ENCODE data around the gene PGP. TPM values are rescaled to one million over a fixed set of nuclear protein-coding genes. Genes with fewer than 3 reads are reported as not detected.

The PGP gene
- total RNA-seq, 1 donor from 2014 or later, result 11.8 TPM

GRCh38 chr16:2200313-2200712 is 14.3 kb downstream of the PGP start:
- DNase-seq (ENCODE audit: low spot score), result no peak

GRCh38 chr16:2199621-2200139 is 15.0 kb downstream of the PGP start:
- no peak for DNase-seq (ENCODE audit: low spot score)

GRCh38 chr16:2199095-2199494 is 15.5 kb downstream of the PGP start:
- no peak for DNase-seq (ENCODE audit: low spot score)

DNA sequence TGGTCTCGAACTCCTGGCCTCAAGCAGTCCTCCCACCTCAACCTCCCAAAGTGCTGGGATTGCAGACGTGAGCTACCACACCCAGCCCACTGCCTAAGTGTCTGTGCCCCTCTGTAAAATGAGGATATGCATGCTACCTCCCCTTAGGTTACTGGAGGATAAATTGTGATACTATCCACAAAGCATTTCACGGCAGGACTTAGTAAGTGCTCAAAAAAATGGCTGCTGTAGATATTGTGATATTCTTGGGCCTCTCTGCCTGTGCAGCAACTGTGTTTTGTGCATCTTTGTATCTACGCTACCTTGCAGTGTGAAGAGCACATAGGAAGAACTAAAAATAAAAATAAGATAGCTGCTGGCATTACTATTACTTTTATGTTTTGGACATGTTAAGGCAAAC is 16.4 kb downstream of the PGP start:
- DNase-seq (ENCODE audit: low spot score), result no peak

DNA sequence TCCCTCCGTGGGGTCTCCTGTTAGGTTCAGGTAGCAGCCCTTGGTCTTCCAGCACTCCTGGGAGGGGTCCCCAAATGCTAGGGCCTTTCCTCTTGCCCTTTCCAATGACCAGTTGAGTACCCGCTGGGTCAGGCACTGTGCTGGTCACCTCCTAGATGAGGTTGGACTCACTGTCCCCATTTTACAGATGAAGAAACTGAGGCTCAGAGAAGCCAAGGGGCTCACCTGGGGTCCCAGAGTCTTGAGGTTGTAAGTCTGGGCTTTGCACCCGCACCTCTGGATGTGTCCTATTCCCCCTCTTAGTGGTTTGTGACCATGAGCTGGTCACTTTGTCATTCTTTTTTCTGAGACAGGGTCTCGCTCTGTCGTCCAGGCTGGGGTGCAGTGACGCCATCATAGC is 16.9 kb downstream of the PGP start:
- DNase-seq (ENCODE audit: low spot score), result no peak

DNA sequence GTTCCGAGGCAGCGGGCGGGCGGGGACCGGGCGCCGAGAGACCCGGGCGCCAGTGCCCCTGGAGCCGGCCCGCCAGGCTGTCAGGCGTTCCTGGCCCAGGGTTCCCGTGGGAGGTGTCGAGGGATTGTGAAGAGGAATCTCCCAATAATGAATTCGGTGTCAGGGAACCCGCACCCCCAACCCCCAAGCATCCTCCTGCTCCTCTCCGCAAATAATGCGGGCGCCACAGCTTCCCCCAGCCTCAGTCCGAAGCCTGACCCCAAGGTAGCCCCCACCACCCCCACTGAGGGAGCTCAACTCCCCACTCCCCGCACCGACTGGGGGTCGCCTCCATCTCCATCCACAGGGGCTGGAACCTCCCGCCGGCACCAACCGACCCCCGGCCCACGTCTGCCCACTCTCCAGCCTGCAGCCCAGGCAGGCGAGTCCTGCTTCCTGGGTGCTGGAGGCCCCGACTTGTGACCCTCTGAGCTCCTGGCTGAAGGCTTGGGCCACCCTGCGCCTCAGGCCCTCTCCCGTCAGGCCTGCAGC is 17.6 kb downstream of the PGP start:
- DNase-seq (ENCODE audit: low spot score), result no peak

GRCh38 chr16:2196162-2196980 is 18.3 kb downstream of the PGP start, which contains the start of gene CASKIN1:
TSS of gene CASKIN1 (minus strand) at chr16:2196605. CDS start at chr16:2196432, 173 bp downstream.
- no peak for DNase-seq (ENCODE audit: low spot score)

GRCh38 chr16:2195322-2196161 is 19.1 kb downstream of the PGP start:
- no peak for DNase-seq (ENCODE audit: low spot score)

DNA sequence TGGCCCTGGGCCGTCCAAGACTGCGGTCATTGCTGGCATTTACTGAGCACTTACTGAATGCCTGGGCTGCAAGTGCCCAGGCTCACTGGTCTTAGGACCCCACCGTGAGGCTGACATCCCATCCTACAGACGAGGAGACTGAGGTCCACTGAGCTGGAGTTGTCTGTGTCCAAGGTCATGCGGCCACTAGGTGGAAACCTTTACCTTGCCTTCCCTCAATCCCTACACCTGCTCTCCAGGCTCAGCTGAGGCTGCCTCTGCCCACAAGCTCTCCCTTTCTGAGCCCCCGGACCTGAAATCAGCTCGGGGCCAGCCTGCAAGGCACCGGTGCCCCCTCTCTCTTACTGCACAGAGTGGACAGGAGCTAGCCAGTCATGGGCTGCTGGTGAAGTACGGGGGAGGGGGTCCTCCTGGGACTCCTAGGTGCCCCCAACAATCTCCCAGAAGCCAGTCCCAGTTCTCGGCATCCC is 19.8 kb downstream of the PGP start:
- no peak for DNase-seq (ENCODE audit: low spot score)

DNA sequence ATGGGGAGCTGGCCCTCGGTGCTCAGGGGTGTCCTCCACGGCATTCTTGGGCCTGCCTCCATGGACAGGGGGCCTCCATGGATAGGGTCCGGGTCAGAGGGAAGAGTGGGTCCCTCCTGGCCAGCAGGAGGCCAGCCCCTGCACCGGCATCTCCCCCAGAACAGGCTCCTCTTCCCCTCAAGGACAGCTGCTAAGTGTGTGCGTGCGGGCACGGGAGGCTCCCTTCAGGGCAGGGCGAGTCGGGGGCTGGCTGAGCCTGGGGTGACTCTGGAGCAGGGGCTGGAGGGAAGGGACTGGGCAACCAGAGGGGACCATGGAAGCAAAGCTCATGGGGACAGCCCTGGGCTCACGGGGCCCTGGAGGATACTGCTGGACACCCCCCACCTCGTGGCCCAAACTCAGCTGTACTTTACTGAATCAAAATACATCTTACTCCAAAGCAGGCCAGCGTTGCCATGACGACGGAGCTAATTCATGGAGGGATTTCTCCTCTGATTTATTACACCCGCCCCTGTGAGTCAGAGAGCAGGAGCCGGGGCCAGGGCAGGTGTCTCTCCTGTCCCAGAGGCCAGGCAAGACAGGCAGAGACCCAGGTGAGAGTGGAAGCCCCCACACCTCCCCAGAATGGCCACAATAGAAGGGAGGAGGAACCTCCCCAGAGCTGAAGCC is 20.3 kb downstream of the PGP start:
- no peak for DNase-seq (ENCODE audit: low spot score)

- no peak for DNase-seq (ENCODE audit: low spot score)
Measured at GRCh38 chr16:2191446-2191706, 23.3 kb downstream of the PGP start.

GRCh38 chr16:2190659-2191445 is 23.8 kb downstream of the PGP start:
- DNase-seq (ENCODE audit: low spot score), result no peak

- DNase-seq (ENCODE audit: low spot score), result no peak
Measured at GRCh38 chr16:2190002-2190658, 24.5 kb downstream of the PGP start.

DNA sequence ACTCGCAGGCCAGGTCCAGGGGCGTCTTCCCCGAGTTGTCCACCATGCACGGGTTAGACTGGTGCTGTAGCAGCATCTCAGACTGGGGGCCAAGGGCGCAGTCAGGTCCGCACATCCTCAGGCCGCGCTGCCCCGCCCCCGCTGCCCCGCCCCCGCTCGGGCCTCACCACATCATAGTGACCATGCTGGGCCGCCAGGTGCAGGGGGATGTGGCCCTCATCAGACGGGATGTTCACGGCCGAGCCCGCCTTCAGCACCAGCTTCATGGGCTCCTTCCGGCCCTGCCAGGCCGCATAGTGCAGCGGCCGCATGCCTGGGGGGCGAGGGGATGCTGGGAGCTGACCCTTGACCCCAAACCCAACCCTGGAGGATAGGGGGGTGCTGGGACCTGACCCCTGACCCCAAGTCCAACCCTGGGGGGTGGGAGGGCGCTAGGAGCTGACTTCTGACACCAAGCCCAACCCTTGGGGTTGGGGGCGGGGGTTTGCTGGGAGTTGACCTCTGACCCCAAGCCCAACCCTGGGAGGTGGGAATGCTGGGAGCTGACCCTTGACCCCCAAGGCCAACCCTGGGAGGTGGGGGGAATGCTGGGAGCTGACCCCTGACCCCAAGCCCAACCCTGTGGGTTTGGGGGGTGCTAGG is 25.3 kb downstream of the PGP start:
- no peak for DNase-seq (ENCODE audit: low spot score)

DNA sequence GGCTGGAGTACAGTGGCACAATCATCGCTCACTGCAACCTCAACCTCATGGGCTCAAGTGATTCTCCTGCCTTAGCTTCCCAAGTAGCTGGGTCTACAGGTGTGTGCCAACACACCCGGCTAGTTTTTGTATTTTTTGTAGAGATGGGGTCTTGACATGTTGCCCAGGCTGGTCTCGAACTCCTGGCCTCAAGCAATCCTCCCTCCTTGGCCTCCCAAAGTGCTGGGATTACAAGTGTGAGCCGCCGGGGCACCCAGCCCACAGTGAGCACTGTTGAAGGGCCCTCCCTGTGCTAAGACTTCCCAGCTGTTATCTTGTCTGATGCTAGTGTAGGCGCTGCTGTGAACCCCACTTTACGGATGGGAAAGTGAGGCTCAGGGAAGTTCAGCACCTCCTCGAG is 26.2 kb downstream of the PGP start:
- DNase-seq (ENCODE audit: low spot score), result no peak

DNA sequence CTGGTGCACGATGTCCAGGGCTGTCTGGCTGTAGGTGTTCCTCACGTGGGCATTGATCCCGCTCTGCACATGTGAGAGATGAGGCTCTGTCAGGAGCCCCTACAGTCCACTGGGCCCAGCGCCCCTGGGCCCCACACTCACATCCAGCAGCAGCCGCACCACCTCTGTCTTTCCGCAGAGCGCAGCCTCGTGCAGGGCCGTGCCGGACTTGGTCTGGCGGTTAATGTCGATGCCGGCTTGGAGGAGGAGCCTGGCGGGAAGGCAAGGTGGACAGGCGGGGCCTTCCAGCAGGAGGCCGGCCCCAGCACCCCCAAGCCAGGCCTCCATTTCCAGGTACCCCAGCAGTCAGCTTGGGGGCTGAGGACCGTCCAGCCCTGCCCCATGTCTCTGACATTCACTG is 27.4 kb downstream of the PGP start:
- no peak for DNase-seq (ENCODE audit: low spot score)

- no peak for DNase-seq (ENCODE audit: low spot score)
Measured at GRCh38 chr16:2186505-2186904, 28.1 kb downstream of the PGP start.

DNA sequence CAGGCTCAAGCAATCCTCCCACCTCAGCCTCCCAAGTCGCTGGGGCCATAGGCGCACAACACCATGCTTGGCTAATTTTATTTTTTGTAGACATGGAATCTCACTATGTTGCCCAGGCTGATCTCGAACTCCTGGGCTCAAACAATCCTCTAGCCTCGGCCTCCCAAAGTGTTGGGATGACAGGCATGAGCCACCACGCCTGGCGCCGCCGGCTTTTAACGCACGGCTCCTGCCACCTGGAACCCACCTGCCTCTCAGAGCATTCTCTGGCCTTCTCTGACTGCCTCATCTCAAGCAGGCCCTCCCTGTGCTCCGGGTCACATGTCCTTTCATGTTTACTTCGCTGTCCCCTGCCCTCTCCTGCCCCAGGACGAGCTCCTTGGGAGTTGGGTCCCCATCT is 28.6 kb downstream of the PGP start:
- no peak for DNase-seq (ENCODE audit: low spot score)

GRCh38 chr16:2184962-2185361 is 29.7 kb downstream of the PGP start:
- DNase-seq (ENCODE audit: low spot score), result no peak

DNA sequence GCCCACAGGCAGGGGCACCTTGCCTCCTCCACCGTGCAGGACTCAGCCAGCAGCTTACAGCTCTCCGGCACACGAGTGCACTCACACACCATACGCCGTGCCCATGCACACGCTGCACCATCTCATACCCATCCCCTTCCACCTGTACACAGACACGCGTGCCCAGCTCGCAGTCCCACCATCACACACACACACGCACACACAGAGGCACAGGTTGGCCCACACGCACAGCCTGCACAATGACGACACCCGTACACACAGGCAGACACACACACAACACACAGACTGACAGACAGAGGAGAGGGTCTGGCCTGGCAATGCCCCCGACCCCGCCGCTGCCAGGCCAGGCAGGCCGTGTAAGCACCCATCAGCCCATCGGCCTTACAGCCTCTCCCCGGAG is 30.3 kb downstream of the PGP start:
- no peak for DNase-seq (ENCODE audit: low spot score)

Data from mesenteric fat pad (tissue), 1 donor.